GM18499 (cell line): ENCODE results near the gene CAMK2N1.
"Not testable (repeated sequence)": the region's sequence is repeated elsewhere in the genome, so short reads cannot be mapped to it uniquely, and the experiment has no call there.

Experiments used
- ATAC-seq: cut with Tn5 transposase; IDR thresholded peaks from one replicate; pipeline ENCODE4 v1.9.1; 2021; ENCODE audit warnings: moderate number of reproducible peaks; ENCODE audit not compliant: insufficient read depth, unreplicated experiment

The CAMK2N1 gene

GRCh38 chr1:20485527-20486456, at the start of gene CAMK2N1:
CAMK2N1 (minus strand) TSS chr1:20486210; CDS start chr1:20485379, 831 bp downstream.
- ATAC-seq, result no peak

GRCh38 chr1:20534659-20535417, 48.8 kb upstream of the CAMK2N1 start:
- no peak for ATAC-seq

DNA sequence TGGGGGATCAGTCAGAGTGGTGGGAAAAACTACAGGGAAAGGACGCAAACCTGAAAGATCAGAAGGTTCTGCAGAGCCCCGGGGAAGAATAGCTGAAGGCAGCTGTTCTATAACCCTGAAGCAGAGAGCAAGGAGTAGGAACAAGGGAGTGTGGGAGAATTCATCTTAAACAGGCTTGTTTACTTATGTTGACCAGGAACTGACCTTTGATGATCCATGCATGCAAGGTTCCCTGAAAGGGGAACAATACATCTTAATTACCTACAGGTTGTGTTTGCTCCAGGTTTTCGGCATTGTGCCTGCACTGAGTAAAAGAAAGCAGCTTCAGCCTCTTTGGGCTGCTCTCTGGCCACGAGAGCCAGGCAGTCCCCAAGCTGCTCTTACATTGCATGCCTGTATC, 47.6 kb upstream of the CAMK2N1 start:
- ATAC-seq, result no peak

DNA sequence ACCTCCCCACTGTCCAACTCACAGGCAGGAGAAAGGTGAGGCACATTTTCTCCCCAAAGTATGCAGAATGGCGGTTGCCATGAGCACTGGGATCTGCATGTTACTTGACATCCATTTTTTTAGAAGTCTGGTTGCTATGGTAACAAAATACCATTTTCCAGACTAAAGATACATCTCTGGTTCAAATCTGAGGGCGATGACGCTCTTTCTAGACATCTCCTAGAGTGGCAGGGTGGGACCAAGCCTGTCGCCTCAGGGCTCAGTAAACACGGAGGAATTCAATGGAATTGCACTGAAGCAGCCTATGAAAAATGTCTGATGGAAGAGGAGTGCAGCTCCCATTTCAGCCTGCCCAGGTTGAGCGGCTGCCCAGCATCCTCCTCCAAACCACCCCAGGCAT, 44.9 kb upstream of the CAMK2N1 start:
- no peak for ATAC-seq

DNA sequence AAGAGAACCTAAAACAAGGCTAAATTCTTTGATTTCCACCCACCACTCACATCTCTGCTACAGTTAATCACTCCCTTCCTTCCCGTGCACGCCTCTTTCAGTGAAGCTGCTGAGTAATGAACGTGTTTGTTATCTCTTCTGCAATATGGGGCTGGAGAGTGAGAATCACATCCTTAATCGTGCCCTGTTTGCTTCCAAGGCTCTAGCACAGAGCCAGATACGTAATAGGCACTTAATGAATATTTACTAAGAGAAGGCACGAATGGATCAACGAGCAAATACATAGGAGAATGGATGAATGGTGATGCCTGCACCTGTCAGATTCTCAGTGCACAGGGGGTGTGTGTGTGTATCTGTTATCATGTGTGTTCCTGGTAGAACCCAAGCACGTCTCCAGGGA, 44.3 kb upstream of the CAMK2N1 start:
- ATAC-seq, result no peak

DNA sequence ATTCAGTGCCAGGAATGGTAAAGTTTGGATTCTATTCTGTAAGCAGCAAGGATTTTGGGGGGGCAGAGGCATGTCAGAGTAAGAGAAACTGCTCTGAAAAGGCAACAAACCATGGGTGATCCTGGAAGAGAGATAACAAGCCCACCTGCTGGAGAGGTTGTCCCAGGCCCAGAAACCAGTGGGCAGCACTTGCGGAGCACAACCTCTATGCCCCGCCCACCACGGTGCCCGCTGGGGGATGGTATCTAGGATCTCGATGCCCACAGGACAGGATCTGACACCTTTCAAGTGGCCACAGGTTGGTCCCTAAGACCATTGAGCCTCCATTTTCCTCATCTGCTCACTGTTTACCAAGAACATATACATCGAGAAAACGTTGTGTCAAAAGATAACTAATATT, 42.2 kb upstream of the CAMK2N1 start:
- no peak for ATAC-seq

DNA sequence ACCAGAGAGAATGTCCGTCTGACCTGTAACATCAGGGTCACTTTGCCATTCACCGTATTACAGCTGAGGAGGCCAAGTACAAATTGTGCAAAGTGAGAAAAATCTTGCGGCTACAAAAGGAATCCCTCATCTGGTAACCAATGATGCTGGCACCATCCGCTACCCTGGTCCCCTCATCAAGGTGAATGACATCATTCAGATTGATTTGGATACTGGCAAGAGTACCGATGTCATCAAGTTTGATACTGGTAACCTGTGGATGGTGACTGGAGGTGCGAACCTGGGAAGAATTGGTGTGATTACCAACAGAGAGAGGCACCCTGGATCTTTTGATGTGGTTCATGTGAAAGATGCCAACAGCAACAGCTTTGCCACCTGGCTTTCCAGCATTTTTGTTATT, 40.3 kb upstream of the CAMK2N1 start:
- no peak for ATAC-seq

GRCh38 chr1:20521960-20522861, 36.2 kb upstream of the CAMK2N1 start:
- no peak for ATAC-seq

- not testable (repeated sequence) for ATAC-seq
Measured at GRCh38 chr1:20519609-20520262, 33.7 kb upstream of the CAMK2N1 start.

GRCh38 chr1:20511518-20512428, 25.8 kb upstream of the CAMK2N1 start:
- no peak for ATAC-seq

GRCh38 chr1:20508411-20508771, 22.4 kb upstream of the CAMK2N1 start:
- ATAC-seq, result no peak

DNA sequence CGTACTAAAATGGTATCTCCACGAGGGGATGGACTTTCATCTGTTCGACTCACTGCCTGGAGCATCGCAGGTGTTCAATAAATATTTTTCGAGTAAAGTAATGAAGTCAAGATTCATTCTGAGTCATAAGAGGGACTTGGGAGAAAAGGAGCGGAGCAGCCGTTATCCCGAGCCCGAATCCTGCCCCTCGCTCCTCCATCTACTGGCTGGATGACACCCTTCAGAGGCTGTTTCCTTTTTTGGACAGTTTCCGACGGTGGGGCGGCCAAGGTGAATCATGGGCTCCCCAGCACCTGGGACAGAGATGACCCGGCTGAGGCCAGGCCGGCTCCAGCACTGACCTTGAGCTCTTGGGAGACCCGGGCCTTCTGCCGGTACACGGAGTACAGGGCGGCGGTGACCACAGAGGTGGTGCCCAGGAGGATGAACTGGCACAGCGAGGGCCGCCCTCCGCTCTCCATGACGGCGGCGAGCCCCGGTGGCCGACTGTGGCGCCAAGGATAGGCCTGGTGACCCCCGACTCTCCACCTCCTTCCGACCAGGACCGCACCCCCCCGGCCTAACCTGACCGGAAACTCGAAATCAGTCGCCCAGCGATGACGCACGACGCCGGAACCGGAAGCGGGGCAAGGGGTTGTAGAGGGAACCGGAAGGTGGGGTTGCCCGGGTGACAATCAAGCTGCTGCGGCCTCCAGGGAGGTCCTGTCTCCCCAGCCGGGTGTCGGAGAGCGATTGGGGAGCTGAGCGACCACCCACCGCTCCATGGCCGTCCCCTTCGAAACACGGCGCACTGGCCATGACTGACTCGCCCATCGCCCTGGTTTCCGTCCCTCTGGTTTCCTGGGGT, 21.8 kb upstream of the CAMK2N1 start, which contains the start of gene MUL1:
Gene MUL1, minus strand, starts transcription at position 588 of the 847 bp plus-strand sequence. Its CDS starts 127 bp downstream, at position 461.
- ATAC-seq, result no peak

- ATAC-seq, result no peak
Measured at GRCh38 chr1:20507248-20507563, 21.2 kb upstream of the CAMK2N1 start.

GRCh38 chr1:20505488-20505887, 19.5 kb upstream of the CAMK2N1 start:
- ATAC-seq, result no peak

DNA sequence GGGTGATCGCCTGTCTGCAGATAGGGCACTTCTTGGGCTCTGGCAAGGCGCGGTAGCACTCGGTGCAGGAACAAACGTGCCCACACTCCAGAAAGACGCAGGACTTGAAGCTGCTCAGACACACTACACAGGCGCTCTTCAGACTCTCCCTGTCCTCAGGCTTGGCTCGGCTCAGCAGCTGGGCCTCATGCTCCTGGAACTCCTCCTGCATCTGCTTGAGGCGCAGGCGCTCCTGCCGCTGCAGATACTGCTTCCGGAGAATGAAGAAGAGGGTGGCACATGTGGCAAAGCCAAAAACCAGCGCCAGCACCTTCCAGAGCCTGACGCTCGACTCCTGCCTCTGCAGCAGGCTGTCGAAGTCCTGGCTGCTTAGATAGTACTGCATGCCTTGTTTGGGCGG, 14.7 kb upstream of the CAMK2N1 start:
- no peak for ATAC-seq

- no peak for ATAC-seq
Measured at GRCh38 chr1:20499718-20500117, 13.7 kb upstream of the CAMK2N1 start.

DNA sequence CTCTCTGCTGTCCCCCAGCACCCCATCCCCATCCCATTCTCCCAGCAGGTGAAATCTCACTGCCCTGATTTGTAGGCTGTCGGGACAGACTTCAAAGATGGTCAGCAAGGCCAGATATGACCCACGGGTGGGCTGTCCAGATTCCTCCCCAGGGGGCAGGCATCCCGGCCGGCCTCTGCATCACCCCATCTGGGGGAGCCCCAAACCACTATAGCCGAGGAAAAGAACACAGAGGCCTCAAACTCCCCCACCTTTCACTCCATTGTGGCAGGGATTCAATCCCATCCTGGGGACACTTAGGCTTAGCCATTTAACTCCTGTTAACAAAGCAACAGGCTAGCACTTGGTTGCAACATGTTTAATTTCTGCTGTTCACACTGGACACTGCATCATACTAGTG, 13.1 kb upstream of the CAMK2N1 start:
- ATAC-seq, result no peak

- ATAC-seq, result no peak
Measured at GRCh38 chr1:20498116-20498515, 12.1 kb upstream of the CAMK2N1 start.
